Endothelial cell of umbilical vein (primary cell): ENCODE measurements around the gene PELI2. TPM values are rescaled to one million over a fixed set of nuclear protein-coding genes. Genes with fewer than 3 reads are reported as not detected.

Source experiments
- BruUV-seq: library from RNA; stranded (reverse); fragments of 400-500 nt; replicated peaks from 2 replicates; lab custom pipeline; 2021; lab: Mats Ljungman, UMichigan
- CTCF ChIA-PET: fragments of 300-600, 350-600 bp; sonication (Branson Sonifier 250); formaldehyde crosslinking; loops from one replicate; lab custom pipeline; 2021; ENCODE audit warnings: antibody characterized with exemption, inconsistent platforms; lab: Charles Lee
- POLR2A ChIA-PET: fragments of 300-600, 350-600 bp; sonication (Branson Sonifier 250); formaldehyde crosslinking; loops from one replicate; lab custom pipeline; 2021; ENCODE audit warnings: antibody characterized with exemption, inconsistent platforms; lab: Charles Lee
- DNase-seq: peaks from one replicate; pipeline ENCODE4 v3.0.0-alpha.2; 2011; ENCODE audit warnings: low read depth, low spot score
- FAIRE-seq: peaks from 2 replicates; lab custom pipeline; 2011; peaks lifted over from hg19 to GRCh38; lab: Jason Lieb, UNC
- H2AFZ ChIP-seq: 2 replicates; pipeline ENCODE4 v1.6.0; 2012; ENCODE audit warnings: low read depth, low read length, control low read depth, inconsistent platforms
- H3K27ac ChIP-seq: 2 replicates; pipeline ENCODE4 v1.5.1; 2011; ENCODE audit warnings: low read depth, mild to moderate bottlenecking, control low read depth, low read length, moderate library complexity; ENCODE audit not compliant: insufficient read depth
- H3K27me3 ChIP-seq, 2 experiments: 2 replicates each; pipeline versions ENCODE4 v1.6.0 to v1.6.1; 2011; ENCODE audit warnings: low read length in 2 of 2, mixed read lengths in 1 of 2; ENCODE audit not compliant: control insufficient read depth in 2 of 2, insufficient read depth in 2 of 2
- H3K36me3 ChIP-seq, 2 experiments: 2 replicates in 1 of 2; 3 replicates in 1 of 2; pipeline ENCODE4 v1.5.1; 2011; ENCODE audit warnings: low read length in 2 of 2, mild to moderate bottlenecking in 1 of 2, moderate library complexity in 1 of 2; ENCODE audit not compliant: control insufficient read depth in 2 of 2, insufficient read depth in 2 of 2; ENCODE audit errors: extremely low read depth in 1 of 2
- H3K4me1 ChIP-seq: 3 replicates; pipeline ENCODE4 v1.5.1; 2011; ENCODE audit warnings: mild to moderate bottlenecking, low read length; ENCODE audit not compliant: control insufficient read depth, insufficient read depth; ENCODE audit errors: extremely low read depth
- H3K4me2 ChIP-seq: 2 replicates; pipeline ENCODE4 v1.6.1; 2011; ENCODE audit warnings: low read length, control low read depth, mixed read lengths; ENCODE audit not compliant: insufficient read depth
- H3K4me3 ChIP-seq, 3 experiments: fragments of 200-600 bp in 1 of 3; sonication (generic), shearing (Covaris generic) in 1 of 3; replicated peaks in 1 of 3; 2 replicates each; pipeline ENCODE4 v1.5.1; 2011 to 2016; ENCODE audit warnings: control low read depth in 3 of 3, low read length in 3 of 3, mild to moderate bottlenecking in 2 of 3, inconsistent platforms in 1 of 3, low read depth in 1 of 3, moderate library complexity in 1 of 3; ENCODE audit not compliant: insufficient read depth in 1 of 3
- H3K79me2 ChIP-seq: 2 replicates; pipeline ENCODE4 v1.6.0; 2012; ENCODE audit warnings: low read length, inconsistent platforms; ENCODE audit not compliant: control insufficient read depth, insufficient read depth
- H3K9ac ChIP-seq: replicated peaks from 2 replicates; pipeline ENCODE3; 2011; ENCODE audit warnings: low read length, control low read depth; ENCODE audit not compliant: insufficient read depth; ENCODE audit errors: extremely low read depth
- H3K9me1 ChIP-seq: replicated peaks from 3 replicates; pipeline ENCODE4 v1.6.0; 2011; ENCODE audit warnings: mild to moderate bottlenecking, low read length; ENCODE audit not compliant: control insufficient read depth, insufficient read depth; ENCODE audit errors: extremely low read depth
- H3K9me3 ChIP-seq: replicated peaks from 2 replicates; pipeline ENCODE4 v1.5.1; 2012; ENCODE audit warnings: low read length, inconsistent platforms; ENCODE audit not compliant: control insufficient read depth, insufficient read depth
- H4K20me1 ChIP-seq: replicated peaks from 2 replicates; pipeline ENCODE3; 2011; ENCODE audit warnings: mild to moderate bottlenecking, low read length; ENCODE audit not compliant: control insufficient read depth, insufficient read depth; ENCODE audit errors: extremely low read depth
- CTCF ChIP-seq, 2 donors: IDR thresholded peaks; 1 replicate in 1 of 2; 2 replicates in 1 of 2; pipeline ENCODE4 v1.5.1; 2011; ENCODE audit warnings: low read length in 2 of 2, mild to moderate bottlenecking in 2 of 2, moderate library complexity in 2 of 2, control low read depth in 1 of 2, inconsistent platforms in 1 of 2, low read depth in 1 of 2; ENCODE audit not compliant: insufficient read depth in 1 of 2; ENCODE audit errors: extremely low read depth in 1 of 2
- EZH2 ChIP-seq: IDR thresholded peaks from 2 replicates; pipeline ENCODE4 v1.6.1; 2012; ENCODE audit warnings: borderline replicate concordance, low read depth, mild to moderate bottlenecking, moderate library complexity, low read length, inconsistent platforms; ENCODE audit not compliant: severe bottlenecking
- FOS ChIP-seq: IDR thresholded peaks from 2 replicates; pipeline ENCODE4 v1.6.1; 2011; ENCODE audit warnings: mild to moderate bottlenecking, low read length, moderate library complexity, borderline replicate concordance; ENCODE audit not compliant: insufficient read depth
- GATA2 ChIP-seq: IDR thresholded peaks from 2 replicates; pipeline ENCODE4 v1.7.0; 2011; ENCODE audit warnings: low read depth, mild to moderate bottlenecking, moderate library complexity, mixed read lengths, low read length; ENCODE audit not compliant: insufficient read length, insufficient read depth
- JUN ChIP-seq: IDR thresholded peaks from 2 replicates; pipeline ENCODE4 v1.6.1; 2011; ENCODE audit warnings: borderline replicate concordance, low read depth; ENCODE audit not compliant: insufficient read length, insufficient read depth
- MAX ChIP-seq: IDR thresholded peaks from 2 replicates; pipeline ENCODE4 v1.6.1; 2011; ENCODE audit not compliant: insufficient read depth, insufficient read length
- MYC ChIP-seq: IDR thresholded peaks from one replicate; pipeline ENCODE4 v1.6.1; 2011; ENCODE audit warnings: mild to moderate bottlenecking, low read depth, low read length
- POLR2A ChIP-seq: IDR thresholded peaks from 2 replicates; pipeline ENCODE4 v1.6.1; 2012; ENCODE audit warnings: low read depth, mild to moderate bottlenecking, control low read depth, low read length
- POLR2AphosphoS5 ChIP-seq: IDR thresholded peaks from 2 replicates; pipeline ENCODE4 v1.6.1; 2012; ENCODE audit warnings: low read depth, mild to moderate bottlenecking, control low read depth, low read length, moderate library complexity; ENCODE audit not compliant: insufficient read depth
- dilution Hi-C: fragments of 300-500 bp; cut with MboI; formaldehyde crosslinking; loops from one replicate; pipeline ENCODE4 v1.15.0; 2019; ENCODE audit warnings: low sequenced_read_pairs; ENCODE audit not compliant: extremely low pct_ligation_motif_present
- intact Hi-C: fragments of 100-400 bp; cut with micrococcal nuclease; formaldehyde crosslinking; loops from one replicate; pipeline ENCODE4 v1.10.0; 2022
- polyA plus RNA-seq, 4 experiments: library from polyadenylated mRNA; depleted of rRNA in 3 of 4; stranded (reverse) in 3 of 4; unstranded in 1 of 4; fragments of >200 nt; gene quantifications; 2 replicates each; pipeline versions ENCODE4 v1.2.1 to v1.2.3, GENCODE V29; 2011 to 2012; ENCODE audit warnings: missing spikeins in 1 of 4
- total RNA-seq: library from RNA; stranded (reverse); gene quantifications from 2 replicates; pipeline ENCODE4 v1.2.3, GENCODE V29; 2021

The PELI2 gene
- total and polyA plus RNA-seq, 2 donors (not counting 3 experiments of a cell fraction or from before 2014, with no cell fraction given) = 11.5 to 13.0 TPM

- ChIA-PET CTCF (no interaction called here), POLR2A (no interaction called here)
- BruUV-seq = no TSS peak
- FAIRE-seq (no peak), DNase-seq (no peak)
- dilution Hi-C loops (no loop called here), intact Hi-C loops (no loop called here)
- H3K4me1 ChIP-seq = no peaks in the 10 kb centered on the region
- no peaks in the 10 kb centered on the region for H3K27me3 ChIP-seq
- no peaks in the 10 kb centered on the region for H3K9me1 ChIP-seq
- H3K36me3 ChIP-seq = no peaks in the 10 kb centered on the region
- no peak overlapping the region for H3K27ac ChIP-seq
- H3K4me2 ChIP-seq = no peak overlapping the region
- no peak overlapping the region for H2AFZ ChIP-seq
- no peaks in the 10 kb centered on the region for H3K9me3 ChIP-seq
- no peaks in the 10 kb centered on the region for H3K79me2 ChIP-seq
- H3K4me3 ChIP-seq = no peak overlapping the region
- no peaks in the 10 kb centered on the region for H4K20me1 ChIP-seq
- no peak overlapping the region for H3K9ac ChIP-seq
- TF ChIP-seq GATA2 (no peak), POLR2A (no peak), CTCF (IDR thresholded peaks at IDR 0.05; ENCODE audit: extremely low read depth in 1 of 2, insufficient read depth in 1 of 2, low read depth in 1 of 2, low read length in 2 of 2) (no peak), JUN (no peak), MYC (no peak), POLR2AphosphoS5 (no peak), FOS (no peak), EZH2 (no peak), MAX (no peak)
Measured at GRCh38 chr14:56159066-56159465, 40.9 kb downstream of the PELI2 start.
